Uterus (tissue), 4 donors: ENCODE results near the gene TNRC6A. TPM values are rescaled to one million over a fixed set of nuclear protein-coding genes. Genes with fewer than 3 reads are reported as not detected.

ENCODE experiments used
- DNase-seq, 2 donors: peaks; one replicate each; pipeline ENCODE4 v3.0.0-alpha.2; 2019 to 2020
- H3K27ac ChIP-seq, 2 donors: fragments of 200-600 bp; sonication (generic); 1 replicate in 1 of 2; 2 replicates in 1 of 2; pipeline ENCODE4 v1.5.1; 2016 to 2018
- H3K27me3 ChIP-seq, 2 donors: fragments of 200-600 bp; sonication (generic); one replicate each; pipeline ENCODE4 v1.5.1; 2018 to 2019; ENCODE audit warnings: control low read depth in 1 of 2
- H3K36me3 ChIP-seq, 2 donors: fragments of 200-600 bp; sonication (generic); one replicate each; pipeline ENCODE4 v1.5.1; 2019; ENCODE audit warnings: control low read depth in 1 of 2
- H3K4me1 ChIP-seq, 2 donors: fragments of 200-600 bp; sonication (generic); one replicate each; pipeline ENCODE4 v1.5.1; 2018 to 2019; ENCODE audit warnings: control low read depth in 1 of 2
- H3K4me3 ChIP-seq, 2 donors: fragments of 200-600 bp; sonication (generic); 1 replicate in 1 of 2; 2 replicates in 1 of 2; pipeline ENCODE4 v1.5.1; 2018 to 2019; ENCODE audit warnings: mild to moderate bottlenecking in 1 of 2
- H3K9me3 ChIP-seq, 2 donors: fragments of 200-600 bp; sonication (generic); one replicate each; pipeline ENCODE4 v1.5.1; 2019; ENCODE audit warnings: control low read depth in 1 of 2
- CTCF ChIP-seq, 4 experiments: fragments of 200-600 bp in 2 of 4; fragments of 450-650 bp in 2 of 4; sonication (generic) in 2 of 4; IDR thresholded peaks; one replicate each; pipeline ENCODE4 v1.5.1; 2016 to 2019; ENCODE audit warnings: antibody characterized with exemption in 4 of 4, mild to moderate bottlenecking in 2 of 4, moderate library complexity in 1 of 4
- POLR2A ChIP-seq, 2 donors: fragments of 450-650 bp; IDR thresholded peaks; one replicate each; pipeline ENCODE4 v1.6.1; 2016; ENCODE audit warnings: antibody characterized with exemption in 2 of 2, mild to moderate bottlenecking in 1 of 2, moderate library complexity in 1 of 2
- intact Hi-C: fragments of 100-400 bp; cut with DNase I; formaldehyde crosslinking; loops from one replicate; pipeline ENCODE4 v1.15.1; 2023; ENCODE audit warnings: low total_unique reads
- total RNA-seq, 4 donors: library from RNA; depleted of rRNA in 3 of 4; stranded (reverse); fragments of >200 nt in 3 of 4; gene quantifications; one replicate each; pipeline versions ENCODE4 v1.1.0 to v1.2.4, GENCODE V29; 2014 to 2023
- donor health status: DM: yes; HTN: yes; CAD: no.

Gene TNRC6A
- total RNA-seq, 4 donors from 2014 or later, result 22.6 to 109 (median 49.2) TPM

- intact Hi-C loops, result no loop called here
- Histone ChIP-seq H3K27ac (no peak overlapping the region), H3K9me3 (no peaks in the 10 kb centered on the region), H3K4me1 (no peaks in the 10 kb centered on the region), H3K27me3 (no peaks in the 10 kb centered on the region), H3K36me3 (no peaks in the 10 kb centered on the region), H3K4me3 (no peak overlapping the region)
- DNase-seq, result no peak
- no peak for TF ChIP-seq CTCF (IDR thresholded peaks at IDR 0.05)
- no peak for TF ChIP-seq POLR2A (IDR thresholded peaks at IDR 0.05)
These were observed 96.2 kb downstream of the TNRC6A start for GRCh38 chr16:24825696-24826095.

- DNase-seq, result no peak
- Histone ChIP-seq H3K27ac (no peak overlapping the region), H3K27me3 (no peaks in the 10 kb centered on the region), H3K9me3 (no peaks in the 10 kb centered on the region), H3K4me3 (no peak overlapping the region), H3K4me1 (no peaks in the 10 kb centered on the region), H3K36me3 (no peaks in the 10 kb centered on the region)
- intact Hi-C loops, result no loop called here
- TF ChIP-seq POLR2A (IDR thresholded peaks at IDR 0.05) (no peak), CTCF (IDR thresholded peaks at IDR 0.05) (no peak)
These were observed 96.7 kb downstream of the TNRC6A start for GRCh38 chr16:24826096-24826690.

GRCh38 chr16:24826817-24827566 lies 97.5 kb downstream of the TNRC6A start:
- no peaks in the 10 kb centered on the region for H3K9me3 ChIP-seq
- H3K4me3 ChIP-seq, result no peak overlapping the region
- TF ChIP-seq POLR2A (IDR thresholded peaks at IDR 0.05), result no peak
- no peak for TF ChIP-seq CTCF (IDR thresholded peaks at IDR 0.05)
- no peak overlapping the region for H3K27ac ChIP-seq
- H3K36me3 ChIP-seq, result no peaks in the 10 kb centered on the region
- intact Hi-C loops, result no loop called here
- no peaks in the 10 kb centered on the region for H3K27me3 ChIP-seq
- no peak for DNase-seq
- H3K4me1 ChIP-seq, result no peaks in the 10 kb centered on the region

DNA sequence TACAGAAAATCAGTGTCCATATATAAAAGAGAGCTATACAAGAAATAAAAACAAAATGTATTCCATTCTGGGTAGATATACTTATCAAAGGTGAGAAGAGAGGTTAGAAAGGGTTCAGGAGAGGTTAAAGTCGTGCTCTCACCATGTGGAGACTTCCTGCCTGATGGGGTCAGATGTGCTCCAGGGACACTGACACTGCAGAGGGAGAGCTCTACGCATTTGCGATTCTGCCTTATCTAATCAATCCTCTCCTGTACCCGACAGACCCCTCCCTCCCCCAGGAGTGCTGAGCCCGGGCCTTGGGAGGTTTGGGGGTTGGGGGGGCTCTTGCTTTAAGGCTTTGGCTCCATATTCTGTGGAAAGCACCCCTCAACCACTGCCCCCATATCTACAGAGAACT lies 99.7 kb downstream of the TNRC6A start:
- Histone ChIP-seq H3K9me3 (no peaks in the 10 kb centered on the region), H3K4me3 (no peak overlapping the region), H3K4me1 (no peaks in the 10 kb centered on the region), H3K27ac (no peak overlapping the region), H3K27me3 (no peaks in the 10 kb centered on the region), H3K36me3 (no peaks in the 10 kb centered on the region)
- intact Hi-C loops, result no loop called here
- DNase-seq, result no peak
- no peak for TF ChIP-seq CTCF (IDR thresholded peaks at IDR 0.05)
- TF ChIP-seq POLR2A (IDR thresholded peaks at IDR 0.05), result no peak

- H3K36me3 ChIP-seq, result no peaks in the 10 kb centered on the region
- H3K4me3 ChIP-seq, result no peak overlapping the region
- intact Hi-C loops, result no loop called here
- H3K4me1 ChIP-seq, result no peaks in the 10 kb centered on the region
- TF ChIP-seq POLR2A (IDR thresholded peaks at IDR 0.05) (no peak), CTCF (IDR thresholded peaks at IDR 0.05) (no peak)
- H3K27ac ChIP-seq, result no peak overlapping the region
- H3K27me3 ChIP-seq, result no peaks in the 10 kb centered on the region
- DNase-seq, result no peak
- H3K9me3 ChIP-seq, result no peaks in the 10 kb centered on the region
These were observed 103.9 kb downstream of the TNRC6A start for GRCh38 chr16:24833352-24833751.
